Measurements from ENCODE around the gene REN. TPM values are rescaled to one million over a fixed set of nuclear protein-coding genes. Genes with fewer than 3 reads are reported as not detected.

Gene REN
- total and polyA plus RNA-seq, 9 of the 15 experiments (the other 6 are each of a cell fraction or from before 2014, with no cell fraction given) = 1.7 to 9.9 (median 3.1) TPM

DNA sequence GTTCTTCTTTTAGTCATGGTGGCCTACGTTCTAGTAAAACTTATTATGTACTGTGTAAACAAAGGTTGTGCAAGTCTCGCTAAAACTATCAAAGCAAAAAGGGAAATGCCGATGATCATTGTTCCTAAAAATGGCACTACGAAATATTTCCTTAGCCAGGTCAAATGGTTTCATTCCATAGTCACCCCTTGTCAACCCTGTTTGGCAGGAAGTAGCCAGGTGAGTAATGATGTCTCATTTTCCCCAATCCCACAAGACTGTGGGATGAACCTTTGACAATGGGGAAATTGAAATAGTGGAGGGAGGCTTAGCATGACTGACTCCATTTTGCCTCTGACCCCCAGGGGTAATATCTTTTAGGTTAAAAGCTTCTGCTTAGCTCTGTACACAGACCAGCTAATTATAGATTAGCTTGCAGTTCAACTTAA lies 5.6 kb upstream of the REN start (continued):
- TF ChIP-seq, protein P1, sequence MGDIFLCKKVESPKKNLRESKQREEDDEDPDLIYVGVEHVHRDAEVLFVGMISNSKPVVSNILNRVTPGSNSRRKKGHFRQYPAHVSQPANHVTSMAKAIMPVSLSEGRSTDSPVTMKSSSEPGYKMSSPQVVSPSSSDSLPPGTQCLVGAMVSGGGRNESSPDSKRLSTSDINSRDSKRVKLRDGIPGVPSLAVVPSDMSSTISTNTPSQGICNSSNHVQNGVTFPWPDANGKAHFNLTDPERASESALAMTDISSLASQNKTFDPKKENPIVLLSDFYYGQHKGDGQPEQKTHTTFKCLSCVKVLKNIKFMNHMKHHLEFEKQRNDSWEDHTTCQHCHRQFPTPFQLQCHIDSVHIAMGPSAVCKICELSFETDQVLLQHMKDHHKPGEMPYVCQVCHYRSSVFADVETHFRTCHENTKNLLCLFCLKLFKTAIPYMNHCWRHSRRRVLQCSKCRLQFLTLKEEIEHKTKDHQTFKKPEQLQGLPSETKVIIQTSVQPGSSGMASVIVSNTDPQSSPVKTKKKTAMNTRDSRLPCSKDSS (IDR thresholded peaks at IDR 0.05; ENCODE audit: low read depth, partially characterized antibody) = no peak
- TF ChIP-seq, protein P2, sequence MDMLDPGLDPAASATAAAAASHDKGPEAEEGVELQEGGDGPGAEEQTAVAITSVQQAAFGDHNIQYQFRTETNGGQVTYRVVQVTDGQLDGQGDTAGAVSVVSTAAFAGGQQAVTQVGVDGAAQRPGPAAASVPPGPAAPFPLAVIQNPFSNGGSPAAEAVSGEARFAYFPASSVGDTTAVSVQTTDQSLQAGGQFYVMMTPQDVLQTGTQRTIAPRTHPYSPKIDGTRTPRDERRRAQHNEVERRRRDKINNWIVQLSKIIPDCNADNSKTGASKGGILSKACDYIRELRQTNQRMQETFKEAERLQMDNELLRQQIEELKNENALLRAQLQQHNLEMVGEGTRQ (CRISPR knock-in tag; IDR thresholded peaks at IDR 0.05) = no peak
- TF ChIP-seq, protein P3, sequence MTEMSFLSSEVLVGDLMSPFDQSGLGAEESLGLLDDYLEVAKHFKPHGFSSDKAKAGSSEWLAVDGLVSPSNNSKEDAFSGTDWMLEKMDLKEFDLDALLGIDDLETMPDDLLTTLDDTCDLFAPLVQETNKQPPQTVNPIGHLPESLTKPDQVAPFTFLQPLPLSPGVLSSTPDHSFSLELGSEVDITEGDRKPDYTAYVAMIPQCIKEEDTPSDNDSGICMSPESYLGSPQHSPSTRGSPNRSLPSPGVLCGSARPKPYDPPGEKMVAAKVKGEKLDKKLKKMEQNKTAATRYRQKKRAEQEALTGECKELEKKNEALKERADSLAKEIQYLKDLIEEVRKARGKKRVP (CRISPR knock-in tag; IDR thresholded peaks at IDR 0.05) = peak; percentile 92
- TF ChIP-seq ZNF354B (CRISPR knock-in tag; IDR thresholded peaks at IDR 0.05) (peak; percentile 76; the same call in 1 of the 2 replicates), SP2 (IDR thresholded peaks at IDR 0.05; ENCODE audit: extremely low read depth, low read depth, low read length, poor library complexity, severe bottlenecking) (no peak), RAD51 (IDR thresholded peaks at IDR 0.05; ENCODE audit: borderline replicate concordance, low read depth) (no peak), MBD2 (IDR thresholded peaks at IDR 0.05; ENCODE audit: borderline replicate concordance, low read depth) (no peak), NFRKB (IDR thresholded peaks at IDR 0.05; ENCODE audit: low read depth) (no peak), GATA2 (CRISPR knock-in tag; IDR thresholded peaks at IDR 0.05) (no peak), ZFX (CRISPR knock-in tag; IDR thresholded peaks at IDR 0.05) (no peak), MAFG (tag; conservative IDR thresholded peaks at IDR 0.05) (no peak), NR2F6 (CRISPR knock-in tag; IDR thresholded peaks at IDR 0.05) (no peak), NR2C1 (IDR thresholded peaks at IDR 0.05) (no peak), NR2C1 (tag; IDR thresholded peaks at IDR 0.05) (peak; percentile 71), MTA3 (IDR thresholded peaks at IDR 0.05; ENCODE audit: borderline replicate concordance) (no peak), ZNF3 (CRISPR knock-in tag; IDR thresholded peaks at IDR 0.05) (no peak), DNMT1 (IDR thresholded peaks at IDR 0.05) (no peak), PHF21A (IDR thresholded peaks at IDR 0.05; ENCODE audit: borderline replicate concordance, low read depth) (no peak), CUX1 (CRISPR knock-in tag; IDR thresholded peaks at IDR 0.05) (peak; percentile 94; the same call in 1 of the 2 replicates)
- TF ChIP-seq, protein P4, sequence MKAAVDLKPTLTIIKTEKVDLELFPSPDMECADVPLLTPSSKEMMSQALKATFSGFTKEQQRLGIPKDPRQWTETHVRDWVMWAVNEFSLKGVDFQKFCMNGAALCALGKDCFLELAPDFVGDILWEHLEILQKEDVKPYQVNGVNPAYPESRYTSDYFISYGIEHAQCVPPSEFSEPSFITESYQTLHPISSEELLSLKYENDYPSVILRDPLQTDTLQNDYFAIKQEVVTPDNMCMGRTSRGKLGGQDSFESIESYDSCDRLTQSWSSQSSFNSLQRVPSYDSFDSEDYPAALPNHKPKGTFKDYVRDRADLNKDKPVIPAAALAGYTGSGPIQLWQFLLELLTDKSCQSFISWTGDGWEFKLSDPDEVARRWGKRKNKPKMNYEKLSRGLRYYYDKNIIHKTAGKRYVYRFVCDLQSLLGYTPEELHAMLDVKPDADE (conservative IDR thresholded peaks at IDR 0.05; ENCODE audit: control insufficient read depth, low read depth, low read length) = no peak

Measured in K562 (cell line).